ENCODE results near the gene TMCO2. TPM values are rescaled to one million over a fixed set of nuclear protein-coding genes. Genes with fewer than 3 reads are reported as not detected.

The TMCO2 gene
- total RNA-seq, 1 experiment from 2014 or later: not detected

- Mint-ChIP-seq H3K36me3 (ENCODE audit: insufficient read depth, unreplicated experiment) (peaks cover 2% of the 10 kb centered on the region), H3K4me3 (ENCODE audit: unreplicated experiment) (no peak overlapping the region), H3K9me3 (ENCODE audit: unreplicated experiment) (no peaks in the 10 kb centered on the region), H3K4me1 (ENCODE audit: insufficient read depth, unreplicated experiment) (no peaks in the 10 kb centered on the region), H3K27ac (ENCODE audit: low read depth, unreplicated experiment) (no peak overlapping the region), H3K27me3 (ENCODE audit: insufficient read depth, unreplicated experiment) (no peaks in the 10 kb centered on the region)
- DNase-seq (ENCODE audit: unreplicated experiment): no peak
- no TSS peak for BruUV-seq (replicated peaks)
- intact Hi-C loops (cut with micrococcal nuclease): no loop called here
- POLR2A ChIA-PET: no interaction called here
- CTCF ChIA-PET: interaction anchor here (0.6 kb wide), 1 partner anchor 269 kb away, joined by 3 read pairs; no protein-coding TSS in a partner anchor
- TF ChIP-seq, protein P1, sequence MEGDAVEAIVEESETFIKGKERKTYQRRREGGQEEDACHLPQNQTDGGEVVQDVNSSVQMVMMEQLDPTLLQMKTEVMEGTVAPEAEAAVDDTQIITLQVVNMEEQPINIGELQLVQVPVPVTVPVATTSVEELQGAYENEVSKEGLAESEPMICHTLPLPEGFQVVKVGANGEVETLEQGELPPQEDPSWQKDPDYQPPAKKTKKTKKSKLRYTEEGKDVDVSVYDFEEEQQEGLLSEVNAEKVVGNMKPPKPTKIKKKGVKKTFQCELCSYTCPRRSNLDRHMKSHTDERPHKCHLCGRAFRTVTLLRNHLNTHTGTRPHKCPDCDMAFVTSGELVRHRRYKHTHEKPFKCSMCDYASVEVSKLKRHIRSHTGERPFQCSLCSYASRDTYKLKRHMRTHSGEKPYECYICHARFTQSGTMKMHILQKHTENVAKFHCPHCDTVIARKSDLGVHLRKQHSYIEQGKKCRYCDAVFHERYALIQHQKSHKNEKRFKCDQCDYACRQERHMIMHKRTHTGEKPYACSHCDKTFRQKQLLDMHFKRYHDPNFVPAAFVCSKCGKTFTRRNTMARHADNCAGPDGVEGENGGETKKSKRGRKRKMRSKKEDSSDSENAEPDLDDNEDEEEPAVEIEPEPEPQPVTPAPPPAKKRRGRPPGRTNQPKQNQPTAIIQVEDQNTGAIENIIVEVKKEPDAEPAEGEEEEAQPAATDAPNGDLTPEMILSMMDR (IDR thresholded peaks at IDR 0.05; ENCODE audit: unreplicated experiment): no peak
These were observed 52.9 kb downstream of the TMCO2 start for GRCh38 chr1:40300651-40301050.

DNA sequence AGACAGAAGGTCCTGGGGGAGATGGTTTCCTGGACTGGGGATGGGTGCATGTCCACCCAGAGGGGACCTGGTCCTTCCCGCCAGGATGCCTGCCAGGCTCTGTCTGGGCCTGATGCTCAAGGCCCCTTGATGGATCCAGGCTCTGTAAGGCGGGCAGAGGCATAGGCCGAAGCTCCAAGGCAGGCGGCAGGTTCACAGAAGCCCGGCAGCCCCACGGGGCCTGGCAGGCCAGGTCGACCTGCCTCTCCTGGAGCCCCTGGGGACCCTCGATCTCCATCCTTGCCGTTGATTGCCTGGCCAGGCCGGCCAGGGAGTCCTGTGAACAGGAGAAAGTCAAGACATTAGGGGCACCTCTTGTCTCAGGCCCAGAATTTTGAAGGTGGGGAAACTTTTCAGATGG, 53.3 kb downstream of the TMCO2 start:
- BruUV-seq (replicated peaks): no TSS peak
- Mint-ChIP-seq H3K4me3 (ENCODE audit: unreplicated experiment) (no peak overlapping the region), H3K27ac (ENCODE audit: low read depth, unreplicated experiment) (no peak overlapping the region), H3K9me3 (ENCODE audit: unreplicated experiment) (no peaks in the 10 kb centered on the region), H3K4me1 (ENCODE audit: insufficient read depth, unreplicated experiment) (no peaks in the 10 kb centered on the region), H3K27me3 (ENCODE audit: insufficient read depth, unreplicated experiment) (no peaks in the 10 kb centered on the region), H3K36me3 (ENCODE audit: insufficient read depth, unreplicated experiment) (no peaks in the 10 kb centered on the region)
- TF ChIP-seq, protein P1 (IDR thresholded peaks at IDR 0.05; ENCODE audit: unreplicated experiment): no peak
- CTCF ChIA-PET: no interaction called here
- no peak for DNase-seq (ENCODE audit: unreplicated experiment)
- intact Hi-C loops (cut with micrococcal nuclease): no loop called here
- POLR2A ChIA-PET: no interaction called here

Other genes with a start within 250 kb of the TMCO2 start
- gene CAP1, start 207.2 kb upstream of the TMCO2 start, total RNA-seq (2022): 297 and 339 TPM in 2 replicates
- 55.4 and 56.4 TPM in 2 replicates for gene PPT1, start 150.7 kb upstream of the TMCO2 start, total RNA-seq (2022)
- 8.8 and 11.2 TPM in 2 replicates for gene RLF, start 86.5 kb upstream of the TMCO2 start, total RNA-seq (2022)
- 27.8 and 31.3 TPM in 2 replicates for gene ZMPSTE24, start 10.3 kb downstream of the TMCO2 start, total RNA-seq (2022)
- gene COL9A2, start 69.3 kb downstream of the TMCO2 start, total RNA-seq (2022): not detected in 2 replicates
- gene SMAP2, start 125.8 kb downstream of the TMCO2 start, total RNA-seq (2022): 20.2 and 21.2 TPM in 2 replicates
- 6.0 and 8.9 TPM in 2 replicates for gene ZFP69B, start 202.5 kb downstream of the TMCO2 start, total RNA-seq (2022)
- gene ZFP69, start 229.4 kb downstream of the TMCO2 start, total RNA-seq (2022): 1.8 and 2.2 TPM in 2 replicates

Measured in MCF 10A (cell line).